ENCODE measurements around the gene CTNS. TPM values are rescaled to one million over a fixed set of nuclear protein-coding genes. Genes with fewer than 3 reads are reported as not detected.
A peak's percentile ranks its signal among the peaks of the same experiment; 100 is the strongest.

The CTNS gene
- total and polyA plus RNA-seq, 2 donors: 7.3 to 8.8 TPM

DNA sequence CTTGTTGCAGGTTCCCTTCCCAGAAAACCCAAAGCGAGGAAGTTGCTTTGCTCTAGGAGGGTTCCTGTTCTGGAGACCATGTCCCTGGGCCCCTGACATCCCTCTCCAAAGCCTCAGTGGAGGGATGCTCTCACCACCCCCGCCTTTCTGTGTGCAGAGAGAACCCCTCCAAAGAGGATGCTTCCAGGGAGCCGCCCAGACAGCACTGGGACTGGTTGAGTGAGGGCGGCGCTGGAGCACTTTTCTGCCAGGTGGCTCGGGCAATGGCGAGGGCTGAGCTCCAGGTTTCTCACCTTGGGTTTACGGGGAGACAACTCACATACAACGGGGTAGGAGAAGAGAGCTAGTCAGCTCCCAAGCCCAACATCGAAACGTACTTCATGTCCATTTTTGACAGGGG is 39.3 kb downstream of the CTNS start:
- H3K4me3 ChIP-seq (ENCODE audit: low read length in 2 of 2): no peak overlapping the region
- H3K27ac ChIP-seq (ENCODE audit: low read depth in 1 of 2, low read length in 1 of 2): peak overlapping the region in 1 of 2 donors; percentile 51
- H3K4me1 ChIP-seq (ENCODE audit: control insufficient read depth in 2 of 2, insufficient read depth in 2 of 2, low read length in 2 of 2): peaks cover 0 to 48% of the 10 kb centered on the region in 2 donors
- no peaks in the 10 kb centered on the region for H3K9me3 ChIP-seq (ENCODE audit: control insufficient read depth in 2 of 2, insufficient read depth in 1 of 2, low read length in 1 of 2)
- H3K27me3 ChIP-seq (ENCODE audit: control insufficient read depth in 2 of 2, insufficient read depth in 1 of 2, low read length in 1 of 2): no peaks in the 10 kb centered on the region
- H3K36me3 ChIP-seq (ENCODE audit: control insufficient read depth in 2 of 2, insufficient read depth in 2 of 2, low read length in 1 of 2): peaks cover 26 to 68% of the 10 kb centered on the region in 2 donors
- WGBS: 94% methylated on average over 11 of the region's 11 CpGs
- DNase-seq (ENCODE audit: low read depth in 6 of 9, low spot score in 9 of 9): no peak

- no peak for DNase-seq (ENCODE audit: low read depth in 6 of 9, low spot score in 9 of 9)
- Histone ChIP-seq H3K9me3 (ENCODE audit: control insufficient read depth in 2 of 2, insufficient read depth in 1 of 2, low read length in 1 of 2) (no peaks in the 10 kb centered on the region), H3K4me3 (ENCODE audit: low read length in 2 of 2) (no peak overlapping the region), H3K4me1 (ENCODE audit: control insufficient read depth in 2 of 2, insufficient read depth in 2 of 2, low read length in 2 of 2) (peaks cover 0 to 71% of the 10 kb centered on the region in 2 donors), H3K27ac (ENCODE audit: low read depth in 1 of 2, low read length in 1 of 2) (peak overlapping the region in 1 of 2 donors; percentile 45), H3K36me3 (ENCODE audit: control insufficient read depth in 2 of 2, insufficient read depth in 2 of 2, low read length in 1 of 2) (peaks cover 29 to 85% of the 10 kb centered on the region in 2 donors), H3K27me3 (ENCODE audit: control insufficient read depth in 2 of 2, insufficient read depth in 1 of 2, low read length in 1 of 2) (no peaks in the 10 kb centered on the region)
- 91% methylated on average over 16 of the region's 16 CpGs for WGBS
These were observed 41.7 kb downstream of the CTNS start for GRCh38 chr17:3678095-3678820.

- peaks cover 26 to 85% of the 10 kb centered on the region in 2 donors for H3K36me3 ChIP-seq (ENCODE audit: control insufficient read depth in 2 of 2, insufficient read depth in 2 of 2, low read length in 1 of 2)
- no peak for DNase-seq (ENCODE audit: low read depth in 6 of 9, low spot score in 9 of 9)
- H3K4me3 ChIP-seq (ENCODE audit: low read length in 2 of 2): no peak overlapping the region
- peak overlapping the region in 1 of 2 donors; percentile 64 for H3K27ac ChIP-seq (ENCODE audit: low read depth in 1 of 2, low read length in 1 of 2)
- peaks cover 0 to 76% of the 10 kb centered on the region in 2 donors for H3K4me1 ChIP-seq (ENCODE audit: control insufficient read depth in 2 of 2, insufficient read depth in 2 of 2, low read length in 2 of 2)
- no peaks in the 10 kb centered on the region for H3K27me3 ChIP-seq (ENCODE audit: control insufficient read depth in 2 of 2, insufficient read depth in 1 of 2, low read length in 1 of 2)
- H3K9me3 ChIP-seq (ENCODE audit: control insufficient read depth in 2 of 2, insufficient read depth in 1 of 2, low read length in 1 of 2): no peaks in the 10 kb centered on the region
- WGBS: 94% methylated on average over 27 of the region's 27 CpGs
These were observed 42.4 kb downstream of the CTNS start for GRCh38 chr17:3678821-3679530.

DNA sequence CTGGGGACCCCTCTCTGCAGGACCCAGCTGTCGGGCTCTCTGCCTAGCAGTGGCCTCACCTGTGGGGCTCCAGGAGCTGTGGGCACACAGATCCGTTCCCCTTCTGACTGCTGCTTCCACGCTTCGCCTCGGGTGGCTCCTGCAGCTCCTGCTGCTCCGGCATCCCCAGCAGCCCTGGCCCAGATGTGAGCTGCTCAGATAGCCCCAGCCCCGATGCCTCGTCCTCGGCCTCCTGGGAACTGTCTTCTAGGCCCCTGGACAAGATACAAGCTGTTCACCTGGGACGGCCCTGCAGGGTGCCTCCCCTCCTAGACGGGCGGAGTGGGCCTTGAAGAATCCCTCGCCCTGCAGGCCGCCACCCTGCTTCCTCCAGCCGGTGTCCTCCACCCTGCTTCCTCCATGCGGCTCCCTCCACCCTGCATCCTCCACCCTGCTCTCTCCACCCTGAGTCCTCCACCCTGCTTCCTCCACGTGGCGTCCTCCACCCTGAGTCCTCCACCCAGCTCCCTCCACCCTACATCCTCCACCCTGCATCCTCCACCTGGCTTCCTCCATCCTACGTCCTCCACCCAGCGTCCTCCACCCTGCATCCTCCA is 43.1 kb downstream of the CTNS start:
- Histone ChIP-seq H3K9me3 (ENCODE audit: control insufficient read depth in 2 of 2, insufficient read depth in 1 of 2, low read length in 1 of 2) (no peaks in the 10 kb centered on the region), H3K27me3 (ENCODE audit: control insufficient read depth in 2 of 2, insufficient read depth in 1 of 2, low read length in 1 of 2) (no peaks in the 10 kb centered on the region), H3K4me1 (ENCODE audit: control insufficient read depth in 2 of 2, insufficient read depth in 2 of 2, low read length in 2 of 2) (peaks cover 0 to 78% of the 10 kb centered on the region in 2 donors), H3K36me3 (ENCODE audit: control insufficient read depth in 2 of 2, insufficient read depth in 2 of 2, low read length in 1 of 2) (peaks cover 26 to 84% of the 10 kb centered on the region in 2 donors), H3K27ac (ENCODE audit: low read depth in 1 of 2, low read length in 1 of 2) (peak overlapping the region in 1 of 2 donors; percentile 64), H3K4me3 (ENCODE audit: low read length in 2 of 2) (no peak overlapping the region)
- 87% methylated on average over 20 of the region's 20 CpGs for WGBS
- no peak for DNase-seq (ENCODE audit: low read depth in 6 of 9, low spot score in 9 of 9)

DNA sequence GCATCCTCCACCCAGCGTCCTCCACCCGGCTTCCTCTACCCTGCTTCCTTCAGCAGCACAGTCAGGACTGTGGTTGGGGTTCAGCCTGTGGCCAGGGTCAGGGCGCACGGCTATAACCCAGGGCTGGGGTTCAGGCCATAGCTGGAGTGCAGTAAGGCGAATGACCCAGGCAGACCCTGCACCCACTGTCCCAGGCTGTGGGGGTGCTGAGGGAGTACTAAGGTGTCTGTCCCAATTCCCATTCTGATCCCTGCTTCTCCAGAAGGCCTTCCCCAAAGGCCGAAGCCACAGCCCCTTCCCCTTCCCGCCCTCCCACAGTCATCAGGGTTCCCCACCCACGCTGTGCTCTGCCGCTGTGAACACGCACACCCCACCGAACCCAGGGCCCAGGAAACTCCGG is 44.5 kb downstream of the CTNS start:
- H3K4me3 ChIP-seq (ENCODE audit: low read length in 2 of 2): no peak overlapping the region
- no peak for DNase-seq (ENCODE audit: low read depth in 6 of 9, low spot score in 9 of 9)
- no peaks in the 10 kb centered on the region for H3K27me3 ChIP-seq (ENCODE audit: control insufficient read depth in 2 of 2, insufficient read depth in 1 of 2, low read length in 1 of 2)
- H3K36me3 ChIP-seq (ENCODE audit: control insufficient read depth in 2 of 2, insufficient read depth in 2 of 2, low read length in 1 of 2): peaks cover 31 to 78% of the 10 kb centered on the region in 2 donors
- no peaks in the 10 kb centered on the region for H3K9me3 ChIP-seq (ENCODE audit: control insufficient read depth in 2 of 2, insufficient read depth in 1 of 2, low read length in 1 of 2)
- peaks cover 0 to 82% of the 10 kb centered on the region in 2 donors for H3K4me1 ChIP-seq (ENCODE audit: control insufficient read depth in 2 of 2, insufficient read depth in 2 of 2, low read length in 2 of 2)
- peak overlapping the region in 1 of 2 donors; percentile 67 for H3K27ac ChIP-seq (ENCODE audit: low read depth in 1 of 2, low read length in 1 of 2)
- WGBS: 90% methylated on average over 12 of the region's 12 CpGs

GRCh38 chr17:3681565-3681964 is 45.0 kb downstream of the CTNS start:
- 90% methylated on average over 20 of the region's 20 CpGs for WGBS
- Histone ChIP-seq H3K36me3 (ENCODE audit: control insufficient read depth in 2 of 2, insufficient read depth in 2 of 2, low read length in 1 of 2) (peaks cover 31 to 73% of the 10 kb centered on the region in 2 donors), H3K4me1 (ENCODE audit: control insufficient read depth in 2 of 2, insufficient read depth in 2 of 2, low read length in 2 of 2) (peaks cover 0 to 77% of the 10 kb centered on the region in 2 donors), H3K27me3 (ENCODE audit: control insufficient read depth in 2 of 2, insufficient read depth in 1 of 2, low read length in 1 of 2) (no peaks in the 10 kb centered on the region), H3K4me3 (ENCODE audit: low read length in 2 of 2) (peak overlapping the region in 1 of 2 donors; percentile 46), H3K9me3 (ENCODE audit: control insufficient read depth in 2 of 2, insufficient read depth in 1 of 2, low read length in 1 of 2) (no peaks in the 10 kb centered on the region), H3K27ac (ENCODE audit: low read depth in 1 of 2, low read length in 1 of 2) (peak overlapping the region in 1 of 2 donors; percentile 28)
- DNase-seq (ENCODE audit: low read depth in 6 of 9, low spot score in 9 of 9): no peak

DNA sequence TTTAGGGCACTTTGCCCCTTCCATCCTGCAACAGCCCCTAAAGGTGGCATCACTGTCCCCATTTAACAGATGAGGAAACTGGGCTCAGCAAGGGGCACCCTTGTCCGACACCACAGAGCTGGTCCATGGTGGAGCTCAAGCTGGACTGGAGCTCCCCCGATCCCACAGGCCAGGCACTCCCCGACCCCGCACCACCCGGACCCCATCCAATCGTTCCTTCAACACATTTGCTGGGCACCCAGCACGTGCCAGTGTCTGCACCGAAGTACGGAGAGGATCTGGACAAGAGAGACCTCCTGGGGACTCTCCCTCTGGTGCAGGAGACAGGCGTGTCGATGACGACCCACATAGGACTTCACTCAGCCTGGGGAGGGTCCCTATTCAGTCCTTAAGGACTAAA is 45.5 kb downstream of the CTNS start:
- 96% methylated on average over 12 of the region's 12 CpGs for WGBS
- no peak for DNase-seq (ENCODE audit: low read depth in 6 of 9, low spot score in 9 of 9)
- Histone ChIP-seq H3K4me3 (ENCODE audit: low read length in 2 of 2) (peak overlapping the region in 1 of 2 donors; percentile 46), H3K36me3 (ENCODE audit: control insufficient read depth in 2 of 2, insufficient read depth in 2 of 2, low read length in 1 of 2) (peaks cover 31 to 71% of the 10 kb centered on the region in 2 donors), H3K9me3 (ENCODE audit: control insufficient read depth in 2 of 2, insufficient read depth in 1 of 2, low read length in 1 of 2) (no peaks in the 10 kb centered on the region), H3K27me3 (ENCODE audit: control insufficient read depth in 2 of 2, insufficient read depth in 1 of 2, low read length in 1 of 2) (no peaks in the 10 kb centered on the region), H3K27ac (ENCODE audit: low read depth in 1 of 2, low read length in 1 of 2) (peak overlapping the region in 1 of 2 donors; percentile 28), H3K4me1 (ENCODE audit: control insufficient read depth in 2 of 2, insufficient read depth in 2 of 2, low read length in 2 of 2) (peaks cover 0 to 72% of the 10 kb centered on the region in 2 donors)

DNA sequence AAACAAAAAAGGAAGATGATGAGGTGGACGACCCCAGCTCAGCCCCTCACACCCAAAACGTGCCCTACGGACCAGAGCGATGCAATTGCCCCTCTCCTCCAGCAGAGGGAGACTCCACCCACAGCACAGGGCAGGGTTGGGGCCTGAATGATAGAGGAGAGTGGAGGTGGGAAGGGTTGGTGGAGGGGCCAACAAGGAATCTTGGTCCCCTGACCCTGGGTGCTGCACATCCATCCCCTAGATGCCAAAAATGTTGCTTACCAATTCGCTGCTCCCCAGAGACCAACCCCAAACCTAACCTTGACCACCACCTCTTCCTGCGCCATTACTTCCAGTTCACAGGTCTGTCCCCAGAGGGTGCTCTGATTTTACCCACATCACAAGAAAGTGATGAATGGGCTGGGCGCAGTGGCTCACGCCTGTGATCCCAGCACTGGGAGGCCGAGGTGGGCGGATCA is 46.5 kb downstream of the CTNS start:
- Histone ChIP-seq H3K27me3 (ENCODE audit: control insufficient read depth in 2 of 2, insufficient read depth in 1 of 2, low read length in 1 of 2) (no peaks in the 10 kb centered on the region), H3K4me1 (ENCODE audit: control insufficient read depth in 2 of 2, insufficient read depth in 2 of 2, low read length in 2 of 2) (peaks cover 0 to 64% of the 10 kb centered on the region in 2 donors), H3K9me3 (ENCODE audit: control insufficient read depth in 2 of 2, insufficient read depth in 1 of 2, low read length in 1 of 2) (no peaks in the 10 kb centered on the region), H3K4me3 (ENCODE audit: low read length in 2 of 2) (peak overlapping the region in 1 of 2 donors; percentile 46), H3K36me3 (ENCODE audit: control insufficient read depth in 2 of 2, insufficient read depth in 2 of 2, low read length in 1 of 2) (peaks cover 25 to 62% of the 10 kb centered on the region in 2 donors), H3K27ac (ENCODE audit: low read depth in 1 of 2, low read length in 1 of 2) (no peak overlapping the region)
- WGBS: 40% methylated on average over 10 of the region's 10 CpGs
- peak in 3 of 9 donors; percentile 48 to 79 (median 74) for DNase-seq (ENCODE audit: low read depth in 6 of 9, low spot score in 9 of 9)

Data from thymus (tissue), 11 donors.